ENCODE measurements around the gene MRTFB.

The MRTFB gene

GRCh38 chr16:14315683-14316320 is 244.7 kb downstream of the MRTFB start:
- DNase-seq = no peak

Data from NCI-H1417 (cell line).